ENCODE data around the gene KAT2B. TPM values are rescaled to one million over a fixed set of nuclear protein-coding genes. Genes with fewer than 3 reads are reported as not detected.

The KAT2B gene
- total and polyA plus RNA-seq, 3 experiments from 2014 or later, result 5.8 to 48.8 (median 48.7) TPM

DNA sequence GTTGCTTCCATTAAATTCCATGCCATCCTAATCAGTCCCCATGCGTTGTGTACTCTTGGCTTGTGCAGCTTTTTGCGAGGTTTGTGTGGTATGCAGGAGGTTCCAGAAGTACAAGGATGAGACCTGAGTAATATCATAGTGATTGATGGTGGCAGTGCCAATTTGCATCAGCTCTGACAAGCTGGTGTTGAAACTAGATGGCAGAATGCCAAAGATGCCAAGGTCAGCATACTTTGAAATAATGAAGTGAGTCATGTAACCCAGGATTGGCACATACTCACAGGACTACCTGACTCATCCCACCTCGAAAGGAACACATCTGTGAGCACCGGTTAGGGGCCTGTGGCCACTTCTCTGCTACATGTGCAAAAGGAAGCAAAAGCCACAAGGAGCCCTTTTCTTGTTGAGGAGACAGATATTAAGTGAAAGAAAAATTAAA, 14.3 kb downstream of the KAT2B start:
- no peaks in the 10 kb centered on the region for H3K27me3 ChIP-seq (ENCODE audit: insufficient read depth, low read length, poor library complexity, severe bottlenecking)
- Mint-ChIP-seq H3K36me3 (peaks cover 0 to 6% (median 0%) of the 10 kb centered on the region in 3 donors), H3K27ac (peak overlapping the region in 1 of 8 donors; percentile 72), H3K4me3 (no peak overlapping the region), H3K27me3 (no peaks in the 10 kb centered on the region), H3K4me1 (peaks cover 30 to 43% (median 35%) of the 10 kb centered on the region in 3 donors), H3K9me3 (no peaks in the 10 kb centered on the region)
- H3K9me3 ChIP-seq (ENCODE audit: low read length), result no peaks in the 10 kb centered on the region
- peaks cover 43% of the 10 kb centered on the region for H3K4me1 ChIP-seq (ENCODE audit: insufficient read depth, low read length)
- H3K27ac ChIP-seq (ENCODE audit: low read depth, low read length), result no peak overlapping the region
- ChIA-PET POLR2A (no interaction called here), CTCF (interaction anchor here (1.7 kb wide), 1 partner anchor 13 kb away, joined by 5 read pairs; no protein-coding TSS in a partner anchor)
- peak in 4 of 5 donors; percentile 47 to 83 (median 64) for DNase-seq
- no peaks in the 10 kb centered on the region for H3K36me3 ChIP-seq (ENCODE audit: insufficient read depth, low read length)
- H3K4me3 ChIP-seq (ENCODE audit: low read length), result no peak overlapping the region

DNA sequence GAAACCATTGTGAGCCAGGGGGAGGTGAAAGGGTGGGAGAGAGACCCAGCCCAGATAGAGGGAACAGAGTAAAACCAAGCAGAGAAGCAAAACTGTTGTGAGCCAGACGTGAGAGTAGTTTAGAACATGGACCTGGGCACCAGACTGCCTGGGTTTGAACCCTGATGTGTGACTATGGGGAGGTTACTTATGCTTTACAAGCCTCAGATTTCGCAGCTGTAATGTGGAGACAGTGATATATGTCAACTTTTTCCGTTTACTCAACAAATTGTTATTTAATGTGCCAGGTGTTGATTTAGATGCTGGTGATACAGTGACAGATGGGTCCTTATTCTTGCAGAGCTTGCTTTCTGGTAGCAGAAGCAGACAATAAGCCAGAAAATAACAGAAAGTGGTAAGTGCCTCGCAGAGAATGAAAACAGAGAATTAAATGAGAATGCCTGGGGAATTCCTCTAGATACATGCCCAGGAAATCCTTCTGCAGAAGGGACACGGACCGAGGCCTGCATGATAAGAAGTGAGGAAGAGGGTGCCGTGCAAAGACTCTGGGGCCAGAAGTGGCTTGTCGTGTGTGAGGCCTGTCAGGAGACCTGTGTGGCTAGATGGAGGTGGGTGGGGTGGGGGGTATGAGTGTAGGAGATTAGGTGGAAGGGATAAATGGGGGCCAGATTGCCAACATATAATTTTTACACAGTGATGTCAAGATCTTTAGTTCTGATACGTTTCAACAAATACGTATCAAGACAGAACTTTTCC, 15.0 kb downstream of the KAT2B start:
- H3K4me3 ChIP-seq (ENCODE audit: low read length), result no peak overlapping the region
- Mint-ChIP-seq H3K27me3 (no peaks in the 10 kb centered on the region), H3K4me1 (peaks cover 32 to 43% (median 35%) of the 10 kb centered on the region in 3 donors), H3K27ac (no peak overlapping the region), H3K36me3 (peaks cover 0 to 10% (median 2%) of the 10 kb centered on the region in 3 donors), H3K9me3 (no peaks in the 10 kb centered on the region), H3K4me3 (no peak overlapping the region)
- H3K9me3 ChIP-seq (ENCODE audit: low read length), result no peaks in the 10 kb centered on the region
- DNase-seq, result no peak
- ChIA-PET POLR2A (no interaction called here), CTCF (interaction anchor here (1.7 kb wide), 1 partner anchor 14 kb away, joined by 5 read pairs; no protein-coding TSS in a partner anchor)
- H3K27ac ChIP-seq (ENCODE audit: low read depth, low read length), result peak overlapping the region; percentile 36
- H3K4me1 ChIP-seq (ENCODE audit: insufficient read depth, low read length), result peaks cover 43% of the 10 kb centered on the region
- H3K27me3 ChIP-seq (ENCODE audit: insufficient read depth, low read length, poor library complexity, severe bottlenecking), result no peaks in the 10 kb centered on the region
- no peaks in the 10 kb centered on the region for H3K36me3 ChIP-seq (ENCODE audit: insufficient read depth, low read length)

DNA sequence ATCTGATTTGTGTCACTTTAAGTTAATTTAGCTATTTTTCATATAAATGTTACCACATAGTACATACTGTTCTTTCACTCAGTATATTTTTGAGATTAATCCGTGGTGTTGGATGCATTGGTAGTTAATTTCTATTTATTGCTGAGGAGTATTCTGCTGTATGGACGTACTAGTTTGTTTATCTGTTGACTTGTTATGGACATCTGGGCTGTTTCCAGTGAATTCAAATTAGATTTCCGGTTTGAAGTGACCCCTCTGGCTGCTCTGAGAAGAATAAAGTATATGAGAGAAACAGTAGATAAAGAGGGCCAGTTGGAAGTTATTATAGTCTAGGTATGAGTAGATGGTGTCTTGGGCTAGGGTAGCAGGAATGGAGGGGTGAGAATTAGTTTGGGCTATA, 15.6 kb downstream of the KAT2B start:
- Mint-ChIP-seq H3K4me3 (no peak overlapping the region), H3K36me3 (peaks cover 0 to 10% (median 2%) of the 10 kb centered on the region in 3 donors), H3K9me3 (no peaks in the 10 kb centered on the region), H3K4me1 (peaks cover 30 to 43% (median 35%) of the 10 kb centered on the region in 3 donors), H3K27me3 (no peaks in the 10 kb centered on the region), H3K27ac (no peak overlapping the region)
- CTCF ChIA-PET, result interaction anchor here (1.7 kb wide), 1 partner anchor 14 kb away, joined by 5 read pairs; no protein-coding TSS in a partner anchor
- H3K36me3 ChIP-seq (ENCODE audit: insufficient read depth, low read length), result no peaks in the 10 kb centered on the region
- no peaks in the 10 kb centered on the region for H3K9me3 ChIP-seq (ENCODE audit: low read length)
- DNase-seq, result no peak
- no peaks in the 10 kb centered on the region for H3K27me3 ChIP-seq (ENCODE audit: insufficient read depth, low read length, poor library complexity, severe bottlenecking)
- no peak overlapping the region for H3K27ac ChIP-seq (ENCODE audit: low read depth, low read length)
- peaks cover 44% of the 10 kb centered on the region for H3K4me1 ChIP-seq (ENCODE audit: insufficient read depth, low read length)
- H3K4me3 ChIP-seq (ENCODE audit: low read length), result no peak overlapping the region
- POLR2A ChIA-PET, result no interaction called here

DNA sequence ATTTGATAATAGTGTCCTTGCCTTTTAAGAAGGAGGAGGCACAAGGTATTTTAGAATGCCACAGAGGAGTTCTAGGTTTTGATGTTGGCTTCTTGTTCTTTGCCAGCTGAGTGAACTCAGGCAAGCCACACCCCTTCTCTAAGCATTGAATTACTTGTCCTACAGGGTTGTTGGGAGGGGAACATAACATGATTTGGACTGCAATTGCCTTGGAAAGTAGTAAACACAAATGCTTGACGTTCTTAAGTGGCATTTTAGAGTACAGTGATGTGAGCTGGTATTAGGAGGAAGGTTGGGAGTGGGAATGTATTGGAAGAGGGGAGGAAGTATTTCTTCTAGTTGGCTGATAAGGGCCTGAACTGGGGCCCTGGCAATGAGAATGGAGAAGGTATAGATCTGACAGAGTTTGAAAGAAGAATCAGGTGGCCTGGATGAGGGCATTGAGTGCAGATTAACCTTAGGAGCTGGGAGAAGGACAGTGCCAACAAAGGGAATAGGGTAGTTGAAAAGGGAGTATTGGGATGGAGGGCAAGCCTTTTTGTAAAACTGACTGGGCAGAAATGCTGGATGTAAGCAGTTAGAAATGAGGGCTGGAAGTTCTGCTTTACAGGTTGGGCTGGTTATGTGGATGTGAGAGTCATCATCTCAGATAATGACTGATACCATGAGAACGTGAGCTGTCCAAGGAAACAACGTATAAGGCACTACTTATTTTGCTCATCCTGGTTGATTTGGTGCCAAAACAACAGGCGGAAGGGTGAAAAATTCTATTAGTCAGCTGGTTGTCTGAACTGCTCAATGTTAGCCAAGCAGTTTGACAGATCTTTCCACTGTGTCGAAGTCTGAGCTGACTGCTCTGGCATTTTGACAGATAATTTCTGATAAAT, 16.7 kb downstream of the KAT2B start:
- Mint-ChIP-seq H3K9me3 (no peaks in the 10 kb centered on the region), H3K27me3 (no peaks in the 10 kb centered on the region), H3K27ac (no peak overlapping the region), H3K36me3 (peaks cover 0 to 10% (median 3%) of the 10 kb centered on the region in 3 donors), H3K4me3 (no peak overlapping the region), H3K4me1 (peaks cover 26 to 39% (median 32%) of the 10 kb centered on the region in 3 donors)
- Histone ChIP-seq H3K27me3 (ENCODE audit: insufficient read depth, low read length, poor library complexity, severe bottlenecking) (no peaks in the 10 kb centered on the region), H3K9me3 (ENCODE audit: low read length) (no peaks in the 10 kb centered on the region), H3K4me3 (ENCODE audit: low read length) (no peak overlapping the region), H3K36me3 (ENCODE audit: insufficient read depth, low read length) (no peaks in the 10 kb centered on the region), H3K4me1 (ENCODE audit: insufficient read depth, low read length) (peaks cover 45% of the 10 kb centered on the region), H3K27ac (ENCODE audit: low read depth, low read length) (no peak overlapping the region)
- ChIA-PET CTCF (interaction anchor here (1.0 kb wide), 1 partner anchor 10 kb away, joined by 4 read pairs; no protein-coding TSS in a partner anchor), POLR2A (no interaction called here)
- no peak for DNase-seq

DNA sequence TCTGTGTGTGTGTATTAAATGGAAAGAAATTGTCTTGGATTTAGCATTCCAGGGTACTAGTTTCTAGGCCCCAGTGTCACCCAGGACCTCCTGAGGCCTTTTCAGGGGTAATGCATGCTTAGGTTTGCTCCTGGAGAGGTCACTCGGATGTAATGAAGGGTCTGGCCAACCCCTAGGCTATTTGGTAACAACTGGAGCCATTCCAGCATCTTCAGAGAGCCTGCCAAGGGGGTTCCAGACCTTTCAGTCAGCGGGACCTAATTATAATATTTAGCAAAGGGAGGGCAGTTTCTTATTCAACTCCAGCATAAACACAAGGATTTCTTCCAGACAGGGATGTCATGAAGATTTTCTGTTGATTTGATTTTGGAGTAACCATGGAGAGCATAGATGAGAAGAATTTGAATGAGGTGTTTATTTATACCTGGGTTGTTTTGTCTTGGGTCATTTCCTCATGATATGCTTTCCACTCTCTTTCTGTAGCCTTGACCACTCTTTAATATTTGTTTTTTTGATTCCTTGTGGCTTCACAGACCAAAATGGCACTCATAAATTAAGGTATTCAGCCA, 17.4 kb downstream of the KAT2B start:
- H3K27ac Mint-ChIP-seq, result peak overlapping the region in 3 of 8 donors; percentile 13 to 59 (median 58)
- H3K9me3 ChIP-seq (ENCODE audit: low read length), result no peaks in the 10 kb centered on the region
- H3K4me1 Mint-ChIP-seq, result peaks cover 25 to 37% (median 30%) of the 10 kb centered on the region in 3 donors
- H3K4me1 ChIP-seq (ENCODE audit: insufficient read depth, low read length), result peaks cover 45% of the 10 kb centered on the region
- H3K9me3 Mint-ChIP-seq, result no peaks in the 10 kb centered on the region
- ChIA-PET CTCF (interaction anchor here (1.0 kb wide), 1 partner anchor 11 kb away, joined by 4 read pairs; no protein-coding TSS in a partner anchor), POLR2A (no interaction called here)
- H3K27ac ChIP-seq (ENCODE audit: low read depth, low read length), result no peak overlapping the region
- no peaks in the 10 kb centered on the region for H3K36me3 ChIP-seq (ENCODE audit: insufficient read depth, low read length)
- no peak for DNase-seq
- H3K27me3 Mint-ChIP-seq, result no peaks in the 10 kb centered on the region
- no peak overlapping the region for H3K4me3 ChIP-seq (ENCODE audit: low read length)
- H3K36me3 Mint-ChIP-seq, result peaks cover 0 to 10% (median 3%) of the 10 kb centered on the region in 3 donors
- H3K27me3 ChIP-seq (ENCODE audit: insufficient read depth, low read length, poor library complexity, severe bottlenecking), result no peaks in the 10 kb centered on the region
- H3K4me3 Mint-ChIP-seq, result no peak overlapping the region

DNA sequence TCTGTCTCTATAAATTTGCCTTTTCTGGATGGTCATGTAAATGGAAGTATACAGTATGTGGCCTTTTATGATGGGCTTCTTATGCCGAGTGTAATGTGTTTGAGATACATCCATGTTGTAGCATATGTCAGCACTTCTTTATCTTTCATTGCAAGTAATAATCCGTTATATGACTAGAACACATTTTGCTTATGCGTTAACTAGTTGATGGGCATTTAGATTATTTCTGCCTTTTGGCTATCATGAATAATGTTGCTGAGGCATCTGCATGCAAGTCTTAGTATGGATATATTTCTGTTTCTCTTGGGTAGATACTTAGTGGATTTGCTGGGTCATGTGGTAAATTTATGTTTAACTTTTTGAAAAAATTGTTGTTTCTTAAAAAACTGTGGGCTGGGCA, 19.7 kb downstream of the KAT2B start:
- ChIA-PET CTCF (interaction anchor here (0.7 kb wide), 1 partner anchor 922 kb away, joined by 3 read pairs; no protein-coding TSS in a partner anchor), POLR2A (no interaction called here)
- H3K4me1 ChIP-seq (ENCODE audit: insufficient read depth, low read length), result peaks cover 48% of the 10 kb centered on the region
- Mint-ChIP-seq H3K27me3 (no peaks in the 10 kb centered on the region), H3K36me3 (peaks cover 0 to 10% (median 3%) of the 10 kb centered on the region in 3 donors), H3K9me3 (no peaks in the 10 kb centered on the region), H3K27ac (peak overlapping the region in 7 of 8 donors; percentile 3 to 83 (median 20)), H3K4me1 (peaks cover 40 to 49% (median 46%) of the 10 kb centered on the region in 3 donors), H3K4me3 (peak overlapping the region in 1 of 7 donors; percentile 16)
- no peaks in the 10 kb centered on the region for H3K9me3 ChIP-seq (ENCODE audit: low read length)
- no peak overlapping the region for H3K4me3 ChIP-seq (ENCODE audit: low read length)
- no peak for DNase-seq
- H3K36me3 ChIP-seq (ENCODE audit: insufficient read depth, low read length), result no peaks in the 10 kb centered on the region
- H3K27me3 ChIP-seq (ENCODE audit: insufficient read depth, low read length, poor library complexity, severe bottlenecking), result no peaks in the 10 kb centered on the region
- no peak overlapping the region for H3K27ac ChIP-seq (ENCODE audit: low read depth, low read length)

DNA sequence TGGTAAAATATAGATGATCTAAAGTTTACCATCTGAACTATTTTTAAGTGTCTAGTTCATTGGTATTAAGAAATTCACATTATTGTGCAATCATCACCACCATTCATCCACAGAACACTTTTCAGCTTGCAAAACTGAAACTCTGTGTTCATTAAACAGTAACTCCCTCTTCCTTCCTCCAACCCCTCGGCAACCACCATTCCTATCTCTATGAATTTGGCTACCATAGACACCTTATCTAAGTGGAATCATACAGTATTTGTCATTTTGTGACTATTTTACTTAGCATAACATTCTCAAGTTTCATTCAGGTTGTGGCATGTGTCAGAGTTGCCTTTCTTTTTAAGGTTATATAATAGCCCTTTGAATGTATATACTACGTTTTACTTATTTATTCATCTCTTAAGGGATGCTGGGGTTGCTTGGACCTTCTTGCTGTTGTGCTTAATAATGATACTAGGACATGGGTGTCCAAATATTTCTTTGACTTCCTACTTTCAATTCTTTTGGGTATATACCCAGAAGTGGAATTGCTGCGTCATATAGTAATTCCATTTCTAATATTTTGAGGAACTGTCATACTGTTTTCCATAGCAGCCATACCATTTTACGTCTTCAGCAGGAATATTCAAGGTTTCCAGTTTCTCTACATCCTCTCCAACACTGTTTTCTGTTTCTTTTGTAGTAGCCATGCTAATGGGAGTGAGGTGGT, 20.9 kb downstream of the KAT2B start:
- H3K4me1 ChIP-seq (ENCODE audit: insufficient read depth, low read length), result peaks cover 38% of the 10 kb centered on the region
- no peaks in the 10 kb centered on the region for H3K27me3 ChIP-seq (ENCODE audit: insufficient read depth, low read length, poor library complexity, severe bottlenecking)
- ChIA-PET CTCF (no interaction called here), POLR2A (no interaction called here)
- Mint-ChIP-seq H3K4me3 (peak overlapping the region in 6 of 7 donors; percentile 16 to 78 (median 42)), H3K27ac (peak overlapping the region; percentile 6 to 91 (median 63)), H3K27me3 (no peaks in the 10 kb centered on the region), H3K9me3 (no peaks in the 10 kb centered on the region), H3K36me3 (peaks cover 0 to 10% (median 3%) of the 10 kb centered on the region in 3 donors), H3K4me1 (peaks cover 50 to 61% (median 58%) of the 10 kb centered on the region in 3 donors)
- H3K36me3 ChIP-seq (ENCODE audit: insufficient read depth, low read length), result no peaks in the 10 kb centered on the region
- H3K27ac ChIP-seq (ENCODE audit: low read depth, low read length), result no peak overlapping the region
- no peaks in the 10 kb centered on the region for H3K9me3 ChIP-seq (ENCODE audit: low read length)
- no peak for DNase-seq
- H3K4me3 ChIP-seq (ENCODE audit: low read length), result peak overlapping the region; percentile 12
